ENCODE data around the gene ITGA1.
A peak's percentile ranks its signal among the peaks of the same experiment; 100 is the strongest.
"Not testable (repeated sequence)": the region's sequence is repeated elsewhere in the genome, so short reads cannot be mapped to it uniquely, and the experiment has no call there.

Gene ITGA1

DNA sequence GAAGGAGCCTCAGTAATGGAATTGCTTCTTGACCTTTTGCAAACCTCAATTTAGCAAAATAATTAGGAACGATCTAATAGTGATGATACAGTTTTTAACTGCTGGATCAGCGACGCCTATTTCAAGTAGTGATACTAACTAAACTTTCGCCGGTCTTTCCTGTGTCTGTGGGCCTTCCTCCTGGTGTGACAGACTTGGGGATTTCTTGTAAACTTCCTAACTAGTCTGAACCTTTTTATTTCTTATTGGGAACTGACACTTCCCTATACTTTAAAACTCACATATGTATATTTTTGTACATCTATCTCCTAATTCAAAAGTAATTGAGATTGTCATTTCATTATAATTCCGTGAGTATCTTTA is 15.2 kb downstream of the ITGA1 start:
- no peak for DNase-seq

DNA sequence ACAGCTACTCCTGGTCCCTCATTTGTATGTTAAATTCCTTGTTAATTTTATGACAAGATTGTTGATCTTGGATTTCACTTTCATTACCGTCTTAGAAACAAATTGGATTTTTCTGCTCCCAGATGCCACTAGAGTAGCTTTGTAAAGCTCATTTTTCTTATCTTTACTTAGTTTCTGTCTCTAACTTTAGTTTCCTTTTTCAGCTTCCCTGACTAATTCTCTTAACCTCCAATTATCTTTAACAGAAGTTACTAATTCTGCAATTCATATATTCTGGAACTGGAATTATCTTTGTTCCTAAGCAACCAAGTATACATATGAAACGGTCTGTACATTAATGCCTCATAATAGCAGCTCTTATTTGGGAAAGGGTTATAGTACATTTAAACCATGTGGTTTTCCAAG is 16.7 kb downstream of the ITGA1 start:
- no peak for DNase-seq

DNA sequence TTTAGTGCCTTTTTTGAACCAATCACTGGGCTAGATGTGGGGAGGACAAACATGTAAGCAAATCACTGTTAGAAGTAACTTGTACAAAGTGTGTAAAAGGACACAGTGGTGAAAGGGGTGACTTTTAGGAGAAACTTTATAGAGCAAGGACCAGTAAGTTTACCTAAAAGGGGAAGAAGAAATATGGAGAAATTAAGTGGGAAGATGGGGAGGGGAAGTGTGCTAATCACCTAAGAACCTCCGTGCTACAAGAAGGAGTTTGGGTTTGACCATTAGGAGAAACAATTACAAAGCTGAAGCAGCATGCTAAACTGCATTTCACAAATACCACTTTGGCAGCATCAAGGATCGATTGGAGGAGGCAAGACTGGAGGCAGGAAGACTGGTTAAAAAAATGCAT is 17.3 kb downstream of the ITGA1 start:
- no peak for DNase-seq

DNA sequence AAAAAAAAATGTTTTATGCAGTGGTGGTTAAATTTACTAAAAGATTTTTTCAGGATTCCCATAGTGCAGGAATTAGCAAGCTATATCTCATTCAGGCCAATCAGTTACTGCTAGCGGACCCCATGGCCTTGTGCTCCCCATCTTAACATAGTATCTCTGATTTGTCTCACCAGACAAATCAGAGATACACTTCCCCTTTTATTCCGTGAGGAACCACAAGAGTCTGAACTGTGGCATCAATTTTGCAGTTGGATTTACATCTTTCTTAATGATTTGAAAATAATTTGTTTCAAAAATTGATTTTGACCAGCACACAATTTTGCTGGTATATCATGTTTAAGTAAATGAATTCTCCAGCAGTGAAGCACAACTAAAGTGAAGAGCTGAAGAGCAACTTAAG is 17.9 kb downstream of the ITGA1 start:
- DNase-seq, result no peak

DNA sequence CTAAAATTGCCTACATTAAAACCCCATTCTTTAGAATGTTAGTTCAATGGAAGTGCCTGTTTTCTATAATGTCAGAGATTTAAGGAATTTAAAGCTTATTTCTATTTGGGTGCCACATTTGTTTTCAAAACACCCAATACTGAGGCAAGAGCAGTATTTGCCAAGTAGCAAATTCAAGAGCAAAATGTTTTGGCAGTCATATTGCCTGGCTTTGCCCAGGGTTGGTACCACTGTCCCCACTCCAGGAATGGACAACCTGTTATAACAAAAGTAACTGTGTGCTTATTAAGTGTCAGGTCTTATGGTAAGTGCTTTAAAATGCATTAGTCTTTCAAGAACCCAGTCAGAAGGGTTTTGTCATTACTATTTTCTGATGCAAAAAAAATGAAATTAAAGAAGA is 19.3 kb downstream of the ITGA1 start:
- no peak for DNase-seq

DNA sequence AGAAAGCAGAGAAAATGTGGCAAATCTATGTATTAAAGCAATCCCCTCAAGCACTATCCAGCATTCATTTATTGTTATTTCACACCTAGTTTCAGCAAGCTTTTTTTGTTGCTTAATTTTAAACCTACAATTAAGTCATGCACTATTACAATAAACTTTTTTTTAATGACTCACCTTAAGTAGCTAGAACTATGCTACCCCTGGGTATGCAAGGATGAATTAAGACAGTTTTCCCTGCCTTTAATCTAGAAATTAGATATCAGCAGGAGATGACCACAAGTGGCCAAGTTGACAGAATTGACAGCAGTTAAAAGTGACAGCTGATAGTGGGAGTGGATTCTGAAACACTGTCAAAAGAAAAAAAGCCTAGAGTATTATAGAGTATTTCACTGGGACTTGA is 20.0 kb downstream of the ITGA1 start:
- DNase-seq, result no peak

DNA sequence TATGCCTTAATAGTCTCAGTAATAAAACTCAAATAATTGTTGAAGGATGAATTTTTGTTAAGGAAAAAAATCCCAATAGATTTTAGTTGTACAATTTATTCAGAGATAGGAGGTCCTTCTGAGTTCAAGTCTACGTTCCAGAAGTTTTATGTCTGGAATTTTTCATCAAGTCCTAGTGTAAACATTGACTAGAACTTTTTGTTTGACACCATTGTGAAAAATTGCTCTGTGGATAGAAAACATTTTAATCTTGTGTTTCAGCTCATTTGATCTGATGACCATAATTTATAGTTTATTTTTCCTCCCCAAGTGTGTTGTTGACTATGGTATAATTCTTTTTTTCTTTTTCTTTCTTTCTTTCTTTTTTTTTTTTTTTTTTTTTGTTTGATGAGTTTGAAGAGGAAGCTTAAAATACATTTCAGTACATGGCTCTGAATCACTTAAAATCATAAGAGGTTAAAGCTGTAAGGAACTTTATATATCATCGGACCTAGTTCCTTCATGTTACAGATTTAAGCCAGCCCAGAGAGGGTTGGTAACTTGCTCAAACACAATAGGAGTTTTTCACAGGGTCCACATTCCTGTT is 20.7 kb downstream of the ITGA1 start:
- peak; percentile 37 for DNase-seq

DNA sequence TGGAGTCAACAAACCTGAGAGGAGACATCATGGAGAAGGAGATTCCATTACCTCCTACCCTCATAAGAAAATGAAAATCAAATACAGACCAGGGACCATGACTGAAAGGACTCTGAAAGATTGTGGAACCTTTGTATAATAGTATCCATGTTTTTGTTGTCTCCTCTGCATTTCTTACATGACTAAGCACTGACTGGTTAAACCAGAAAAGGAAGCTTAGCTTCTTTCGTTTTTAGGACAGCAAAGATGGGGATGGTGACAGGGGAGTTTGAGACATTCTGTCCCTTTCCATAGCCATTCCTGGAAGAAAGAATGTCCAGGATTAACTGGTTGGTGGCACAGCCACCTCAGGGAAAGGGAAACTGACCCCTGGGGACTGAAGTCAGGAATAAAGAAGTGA is 22.2 kb downstream of the ITGA1 start:
- peak; percentile 34 for DNase-seq

DNA sequence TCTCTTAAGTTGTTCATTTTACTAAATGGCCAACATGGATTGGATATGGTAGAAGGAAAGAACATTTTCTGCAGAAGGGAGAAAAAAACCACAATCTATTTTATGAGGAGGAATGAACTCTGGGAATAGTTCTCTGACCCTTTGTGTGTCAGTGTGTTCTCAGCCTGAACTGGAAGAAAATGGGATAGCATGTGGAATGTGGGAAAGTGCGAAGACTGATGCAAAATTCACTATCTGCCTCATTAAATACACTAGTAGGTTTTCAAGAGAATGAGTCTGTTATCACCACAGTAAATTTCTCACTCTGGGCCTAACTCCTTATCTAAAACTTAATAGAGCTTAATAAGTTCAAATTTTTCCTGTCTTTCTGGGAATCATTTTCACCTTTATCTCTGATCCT is 22.7 kb downstream of the ITGA1 start:
- DNase-seq, result no peak

DNA sequence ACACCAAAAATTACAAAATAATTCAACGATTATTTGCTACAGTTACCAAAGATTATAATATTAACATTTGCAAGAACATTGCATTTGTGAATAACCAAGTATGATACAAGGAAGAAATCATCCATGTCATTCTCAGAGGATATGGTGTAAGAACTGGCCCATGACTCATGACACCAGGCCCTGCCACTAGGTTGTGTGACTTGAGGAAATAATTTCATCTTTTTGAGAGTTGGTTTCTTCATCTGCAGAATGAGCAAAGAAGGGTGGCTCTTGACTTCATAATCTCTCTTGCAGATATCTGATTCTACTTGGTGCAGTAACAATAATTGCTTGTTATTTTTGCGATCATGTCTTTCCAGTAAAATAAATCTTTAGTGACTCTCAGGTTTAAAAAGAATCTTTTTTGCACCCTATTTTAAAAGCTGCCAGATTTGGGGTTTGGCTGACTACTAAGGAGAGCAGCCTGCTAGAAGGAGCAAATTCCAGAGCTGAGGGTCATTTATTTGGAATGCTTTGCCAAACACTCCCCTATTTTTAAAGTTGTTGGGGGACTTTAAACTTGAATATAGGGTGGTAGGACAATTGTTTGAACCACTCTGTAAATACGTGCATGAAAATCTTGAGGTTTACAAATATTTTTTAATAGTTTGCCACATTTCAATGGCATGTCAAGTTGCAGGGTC is 23.5 kb downstream of the ITGA1 start:
- peak; percentile 59 for DNase-seq

DNA sequence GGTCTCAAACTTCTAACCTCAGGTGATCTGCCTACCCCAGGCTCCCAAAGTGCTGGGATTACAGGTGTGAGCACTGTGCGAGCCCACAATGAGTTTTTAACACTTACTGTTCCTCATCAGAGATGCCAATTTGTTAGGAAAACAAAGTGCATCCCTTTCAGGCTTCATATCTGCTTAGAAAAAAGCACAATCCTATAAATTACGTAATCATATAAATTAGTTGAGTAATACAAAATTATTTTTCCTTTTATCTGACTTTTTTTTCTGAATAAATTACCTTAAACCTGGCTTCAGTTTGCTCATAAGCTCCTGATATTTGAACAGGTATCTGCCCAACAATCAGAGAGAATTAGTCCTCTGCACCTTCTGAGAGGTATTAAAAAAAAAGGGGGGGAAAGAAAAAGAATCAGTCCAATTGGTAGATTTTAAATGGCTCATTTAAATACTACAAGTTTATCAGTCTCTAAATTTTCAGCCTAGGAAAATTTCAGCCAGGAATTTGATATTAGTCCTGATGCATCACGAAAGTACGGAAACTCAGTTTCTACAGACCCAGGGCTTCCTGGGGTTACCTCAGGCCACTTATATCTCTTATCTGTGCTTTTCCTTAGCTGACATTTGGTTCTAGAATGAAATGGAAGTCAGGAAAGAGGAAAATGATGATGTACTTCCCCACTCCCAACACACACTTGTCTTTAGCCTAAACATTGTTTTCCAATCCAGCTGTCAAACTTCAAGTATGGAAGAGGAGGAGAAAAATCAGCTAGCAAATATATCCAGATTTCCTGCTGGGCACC is 26.8 kb downstream of the ITGA1 start:
- DNase-seq, result no peak

DNA sequence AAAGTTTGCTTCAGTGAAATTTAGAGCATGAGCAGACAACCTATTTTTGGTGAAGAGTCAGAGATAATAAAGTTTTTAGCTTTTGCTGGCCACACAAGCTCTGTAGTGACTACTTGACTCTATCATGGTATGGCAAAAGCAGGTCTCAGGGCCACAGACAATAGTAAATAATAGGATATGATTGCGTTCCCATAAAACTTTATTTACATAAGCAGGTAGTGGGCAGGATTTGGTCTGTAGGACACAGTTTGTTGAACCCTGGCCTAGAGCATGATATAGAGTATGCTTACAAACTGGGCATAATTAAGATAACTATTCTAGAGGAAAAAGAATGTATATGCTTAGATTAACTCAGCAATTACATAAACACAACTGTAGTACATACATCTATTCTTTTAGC is 30.1 kb downstream of the ITGA1 start:
- DNase-seq, result no peak

DNA sequence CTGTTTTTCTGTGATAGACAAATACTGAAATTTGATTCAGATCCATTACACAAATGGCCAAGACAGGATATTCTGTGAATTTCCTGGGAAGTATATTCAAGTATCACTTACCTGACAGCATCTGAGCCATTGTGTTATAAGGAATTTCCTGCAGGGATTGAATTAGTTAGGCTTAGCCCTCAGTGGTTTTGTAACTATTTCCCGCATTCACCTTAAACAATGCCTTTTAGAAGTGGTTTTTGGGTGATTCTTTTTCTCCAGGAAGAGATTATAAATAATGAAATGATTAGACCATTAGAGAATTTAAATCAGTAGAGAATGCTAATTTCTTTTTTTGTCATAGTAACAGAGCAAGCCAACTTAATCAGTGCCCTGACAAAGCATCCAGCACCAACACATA is 30.6 kb downstream of the ITGA1 start:
- no peak for DNase-seq

DNA sequence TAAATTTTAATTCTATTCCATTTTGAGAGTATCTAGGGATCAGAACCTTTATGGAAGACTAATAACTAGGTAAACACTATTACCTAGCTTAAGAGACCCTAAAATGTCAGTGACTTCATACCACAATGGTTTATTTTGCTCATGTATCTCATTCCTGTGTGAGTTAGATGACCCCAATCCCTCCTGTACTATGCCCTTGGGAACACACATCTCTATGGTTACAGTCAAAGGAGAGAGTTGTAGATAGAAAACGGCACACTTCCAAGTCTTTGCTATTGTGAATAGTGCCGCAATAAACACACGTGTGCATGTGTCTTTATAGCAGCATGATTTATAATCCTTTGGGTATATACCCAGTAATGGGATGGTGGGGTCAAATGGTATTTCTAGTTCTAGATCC is 31.1 kb downstream of the ITGA1 start:
- DNase-seq, result not testable (repeated sequence)

DNA sequence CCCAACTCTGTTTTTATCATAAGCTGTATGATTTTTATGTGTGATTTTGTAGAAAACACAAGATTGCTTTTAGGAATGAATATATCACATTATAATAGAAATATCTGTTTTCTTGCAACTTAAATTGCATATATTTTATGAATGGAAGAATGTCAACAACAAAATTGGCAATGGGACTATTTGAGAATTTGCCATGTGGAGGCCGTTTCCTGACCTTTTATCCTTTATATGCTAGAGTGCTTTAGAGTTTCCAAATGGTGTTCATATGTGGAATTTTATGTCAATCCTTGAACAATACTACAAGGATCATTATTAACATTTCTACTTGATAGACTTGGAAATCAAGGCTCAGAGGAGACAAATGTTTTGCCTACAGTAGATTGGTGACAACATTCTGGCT is 34.2 kb downstream of the ITGA1 start:
- no peak for DNase-seq

DNA sequence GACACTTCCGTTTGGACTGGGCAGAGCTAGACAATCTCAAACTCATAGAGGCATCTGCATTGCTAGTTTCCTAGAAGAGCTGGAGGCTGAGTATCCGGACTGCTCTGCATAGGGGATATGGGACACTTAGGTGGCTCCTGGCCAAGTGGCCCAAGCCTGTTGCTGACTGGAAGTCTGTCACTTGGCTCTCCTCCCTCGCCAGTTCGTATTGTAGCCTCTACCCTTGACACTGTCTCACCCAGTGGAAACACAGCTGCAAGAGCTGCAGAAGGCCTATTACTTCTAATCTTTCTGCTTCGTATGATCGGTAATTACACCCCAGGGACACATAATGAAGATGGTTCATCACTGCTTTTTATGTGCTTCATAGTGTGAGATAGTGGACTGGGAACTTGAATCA is 34.7 kb downstream of the ITGA1 start:
- no peak for DNase-seq

DNA sequence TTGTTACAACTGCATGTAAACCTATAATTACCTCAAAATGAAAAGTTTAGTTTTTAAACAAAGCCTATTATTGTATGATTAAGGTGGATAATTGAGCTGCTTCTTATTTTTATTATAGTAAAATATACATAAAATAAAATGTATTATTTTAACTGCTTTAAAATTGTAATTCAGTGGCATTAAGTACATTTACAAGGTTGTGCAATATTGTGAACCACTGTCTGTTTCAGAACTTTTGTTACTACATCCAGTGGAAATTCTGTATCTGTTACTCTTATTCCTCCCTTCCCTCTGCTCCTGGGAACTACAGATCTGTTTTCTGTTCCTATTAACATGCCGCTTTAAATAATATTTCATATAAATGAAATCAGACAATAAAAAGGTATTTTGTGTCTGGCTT is 37.1 kb downstream of the ITGA1 start:
- DNase-seq, result no peak

DNA sequence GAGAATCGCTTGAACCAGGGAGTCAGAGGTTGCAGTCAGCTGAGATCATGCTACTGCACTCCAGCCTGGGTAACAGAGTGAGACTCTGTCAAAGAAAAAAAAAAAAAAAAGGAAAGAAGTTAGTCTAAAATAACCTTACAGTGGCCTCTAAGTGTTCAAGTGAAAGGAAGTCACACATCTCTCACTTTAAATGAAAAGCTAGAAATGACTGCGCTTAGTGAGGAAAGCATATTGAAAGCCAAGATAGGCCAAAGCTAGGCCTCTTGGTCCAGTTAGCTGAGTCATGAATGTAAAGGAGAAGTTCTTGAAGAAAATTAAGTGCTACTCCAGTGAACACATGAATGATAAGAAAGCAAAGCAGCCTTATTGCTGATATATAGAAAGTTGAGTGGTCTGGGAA is 38.1 kb downstream of the ITGA1 start:
- DNase-seq, result no peak

DNA sequence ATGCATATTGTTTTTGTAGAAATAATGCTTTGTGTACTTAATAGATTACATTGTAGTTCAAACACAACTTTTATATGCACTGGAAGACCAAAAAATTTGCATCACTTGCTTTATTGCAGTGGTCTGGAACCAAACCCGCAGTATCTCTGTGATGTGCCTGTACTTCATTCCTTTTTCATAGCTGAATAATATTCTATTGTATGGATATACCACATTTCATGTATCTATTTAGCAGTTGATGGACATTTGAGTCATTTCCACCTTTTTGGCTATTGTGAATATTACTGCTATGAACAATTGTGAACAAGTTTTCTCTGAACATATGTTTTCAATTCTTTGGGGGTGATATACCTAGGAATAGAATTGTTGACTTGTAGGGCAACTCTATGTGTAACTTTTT is 40.1 kb downstream of the ITGA1 start:
- DNase-seq, result no peak

DNA sequence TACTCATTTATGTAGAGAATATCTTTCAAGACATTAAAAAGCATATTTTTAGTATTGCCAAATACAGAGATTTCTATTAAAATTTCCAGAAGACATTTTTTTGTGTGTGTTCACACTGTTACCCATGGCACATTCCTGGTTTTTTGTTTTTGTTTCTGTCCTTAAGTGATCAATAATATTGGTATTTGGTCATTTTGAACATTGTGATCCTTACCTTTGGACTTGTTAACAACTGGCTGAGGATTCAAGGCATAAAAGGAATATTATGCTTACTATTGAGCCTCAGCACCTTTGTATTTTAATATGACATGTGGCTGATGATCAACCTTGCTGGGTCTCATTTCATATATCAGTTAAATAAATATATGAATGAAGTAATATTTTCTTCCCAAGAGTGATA is 41.9 kb downstream of the ITGA1 start:
- no peak for DNase-seq

DNA sequence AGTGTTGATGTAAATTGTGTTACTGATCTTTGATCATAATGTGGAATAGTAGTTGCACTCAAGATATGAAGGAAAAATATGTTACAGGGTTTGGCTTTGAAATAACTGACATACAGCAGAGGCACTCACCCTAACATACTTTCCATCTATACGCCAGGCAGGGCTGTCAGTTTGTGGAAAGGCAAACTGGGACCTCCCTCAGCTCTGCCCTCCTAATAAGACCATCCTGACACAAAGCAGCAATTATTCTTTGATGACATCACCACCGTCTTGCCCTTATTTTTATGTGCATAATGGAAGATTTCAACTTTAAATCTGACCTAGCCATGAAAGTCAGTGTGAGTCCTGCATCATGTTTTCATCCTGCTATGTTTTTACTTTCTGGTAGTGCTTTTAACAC is 42.9 kb downstream of the ITGA1 start:
- no peak for DNase-seq

DNA sequence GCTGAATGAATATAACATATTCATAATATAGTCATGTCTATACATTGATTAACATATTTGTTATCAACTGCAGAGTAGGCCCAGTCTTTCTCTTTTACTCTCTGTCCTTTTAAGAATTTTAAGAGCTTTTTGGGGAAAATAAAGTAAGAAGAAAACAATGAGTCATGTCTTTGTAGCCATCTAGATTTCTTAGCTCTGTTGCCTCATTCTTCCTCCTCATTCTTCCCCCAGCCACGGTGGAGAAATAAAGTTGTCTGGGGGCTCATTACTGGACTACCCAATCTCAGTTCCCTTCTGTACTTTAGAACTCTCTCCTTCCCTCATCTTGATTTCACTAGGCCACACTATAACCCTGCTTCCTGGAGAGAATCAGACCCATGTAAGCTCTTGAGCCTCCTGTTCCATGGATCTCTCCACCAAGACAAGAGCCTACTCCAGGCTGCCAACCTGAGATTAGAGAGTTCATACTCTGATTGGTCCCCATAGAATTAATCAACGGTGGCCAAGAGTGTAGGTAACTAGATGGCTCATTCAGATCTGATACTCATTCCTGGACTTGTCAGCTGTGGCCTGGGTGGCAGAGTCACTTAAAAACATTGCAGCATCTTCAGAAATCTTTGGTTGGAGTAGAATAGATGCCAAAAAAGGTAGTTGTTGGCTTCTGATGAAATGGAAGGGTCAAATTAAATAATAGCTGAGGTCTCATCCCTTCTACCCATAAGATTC is 44.2 kb downstream of the ITGA1 start:
- DNase-seq, result no peak

DNA sequence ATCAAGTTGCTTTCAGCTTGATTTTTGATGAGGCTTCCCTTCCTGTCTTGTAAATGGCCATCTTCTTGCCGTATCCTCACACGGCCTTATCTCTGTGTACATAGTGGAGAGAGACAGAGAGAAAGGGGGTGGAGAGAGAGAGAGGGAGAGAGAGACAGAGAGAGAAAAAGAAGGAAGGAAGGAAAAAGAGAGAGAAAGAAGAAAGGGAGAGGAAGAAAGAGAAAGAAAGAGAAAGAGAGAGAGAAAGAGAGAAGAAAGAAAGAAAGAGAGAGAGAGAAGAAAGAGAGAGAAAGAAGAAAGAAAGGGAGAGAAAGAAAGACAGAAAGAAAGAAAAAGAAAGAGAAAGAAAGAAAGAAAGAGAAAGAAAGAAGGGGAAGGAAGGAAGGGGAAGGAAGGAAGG is 46.6 kb downstream of the ITGA1 start:
- DNase-seq, result no peak

DNA sequence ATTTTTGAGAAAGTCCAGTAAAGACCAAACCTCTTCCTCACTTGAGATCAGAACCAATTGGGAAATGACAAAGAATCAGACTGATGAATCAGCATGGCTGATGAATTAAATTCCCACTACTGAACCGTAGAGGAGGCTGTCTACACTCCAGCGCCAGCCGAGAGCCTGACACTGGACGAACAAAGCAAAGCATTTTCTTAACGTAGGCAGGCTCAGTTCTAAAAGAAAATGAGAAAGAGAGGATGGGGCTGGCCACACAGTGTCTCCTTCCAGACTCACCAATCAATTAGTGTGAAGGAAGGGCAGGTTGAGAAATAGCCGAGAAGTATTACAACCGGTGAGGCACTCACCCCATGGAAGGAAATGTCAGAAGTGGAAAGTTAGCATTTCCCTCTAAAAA is 49.4 kb downstream of the ITGA1 start:
- DNase-seq, result no peak

Measured in fibroblast of upper back skin (primary cell).